ENCODE measurements around the gene TMEM138. TPM values are rescaled to one million over a fixed set of nuclear protein-coding genes. Genes with fewer than 3 reads are reported as not detected.

The TMEM138 gene
- total and polyA plus RNA-seq, 2 of the 13 experiments (the other 11 are each of a cell fraction or from before 2014, with no cell fraction given) = 43.5 to 61.0 TPM

DNA sequence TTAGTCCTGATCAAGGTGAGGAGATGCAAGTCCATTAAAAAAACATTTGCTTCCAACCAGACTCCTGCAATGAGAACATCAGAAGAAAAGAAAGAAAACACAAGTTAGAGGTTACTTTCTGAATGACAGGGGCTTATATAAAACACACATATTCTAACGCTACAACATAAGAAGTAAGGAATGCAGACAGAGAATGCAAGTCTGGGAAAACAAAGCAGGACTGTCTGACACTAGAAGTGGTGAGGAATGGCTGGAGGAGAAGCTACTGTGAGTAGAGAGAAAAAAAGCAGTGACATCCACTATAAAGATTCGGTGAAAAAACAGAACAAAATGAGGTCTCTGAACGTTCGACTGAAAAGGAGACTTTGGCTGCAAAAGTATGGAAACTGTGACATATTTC is 42.5 kb downstream of the TMEM138 start:
- WGBS (ENCODE audit: low lambda C conversion rate) = 98% methylated on average over 4 of the region's 4 CpGs
- peaks cover 36 to 64% of the 10 kb centered on the region in 2 experiments for H3K36me3 ChIP-seq (replicated peaks in 1 of 2; ENCODE audit: control insufficient read depth in 1 of 2, insufficient read depth in 2 of 2, low read length in 2 of 2)
- no peak overlapping the region for H3K4me2 ChIP-seq (ENCODE audit: low read depth, low read length)
- no peaks in the 10 kb centered on the region for H3K79me2 ChIP-seq (ENCODE audit: insufficient read depth, low read length)
- no peak for DNase-seq (ENCODE audit: low spot score)
- CTCF ChIA-PET (ENCODE audit: low intra/inter-chr PET ratio, low total read pairs) = no interaction called here
- no peaks in the 10 kb centered on the region for H4K20me1 ChIP-seq (ENCODE audit: insufficient read depth, low read length)
- intact Hi-C loops (cut with micrococcal nuclease; ENCODE audit: unreplicated experiment) = no loop called here
- TF ChIP-seq ARNT (IDR thresholded peaks at IDR 0.05) (no peak), ZNF430 (CRISPR knock-in tag; IDR thresholded peaks at IDR 0.05) (no peak), MAFG (CRISPR knock-in tag; IDR thresholded peaks at IDR 0.05) (no peak), NONO (IDR thresholded peaks at IDR 0.05) (no peak), NONO (CRISPR knock-in tag; conservative IDR thresholded peaks at IDR 0.05) (no peak), ZFP36L2 (CRISPR knock-in tag; IDR thresholded peaks at IDR 0.05) (no peak), KDM3A (CRISPR knock-in tag; IDR thresholded peaks at IDR 0.05; ENCODE audit: low read depth) (no peak), MED8 (CRISPR knock-in tag; IDR thresholded peaks at IDR 0.05; ENCODE audit: insufficient replicate concordance) (no peak), ZNF644 (CRISPR knock-in tag; IDR thresholded peaks at IDR 0.05; ENCODE audit: low read depth) (no peak), ZNF775 (CRISPR knock-in tag; IDR thresholded peaks at IDR 0.05; ENCODE audit: borderline replicate concordance) (no peak), GATAD1 (CRISPR knock-in tag; IDR thresholded peaks at IDR 0.05) (no peak)
- TF ChIP-seq, protein P1, sequence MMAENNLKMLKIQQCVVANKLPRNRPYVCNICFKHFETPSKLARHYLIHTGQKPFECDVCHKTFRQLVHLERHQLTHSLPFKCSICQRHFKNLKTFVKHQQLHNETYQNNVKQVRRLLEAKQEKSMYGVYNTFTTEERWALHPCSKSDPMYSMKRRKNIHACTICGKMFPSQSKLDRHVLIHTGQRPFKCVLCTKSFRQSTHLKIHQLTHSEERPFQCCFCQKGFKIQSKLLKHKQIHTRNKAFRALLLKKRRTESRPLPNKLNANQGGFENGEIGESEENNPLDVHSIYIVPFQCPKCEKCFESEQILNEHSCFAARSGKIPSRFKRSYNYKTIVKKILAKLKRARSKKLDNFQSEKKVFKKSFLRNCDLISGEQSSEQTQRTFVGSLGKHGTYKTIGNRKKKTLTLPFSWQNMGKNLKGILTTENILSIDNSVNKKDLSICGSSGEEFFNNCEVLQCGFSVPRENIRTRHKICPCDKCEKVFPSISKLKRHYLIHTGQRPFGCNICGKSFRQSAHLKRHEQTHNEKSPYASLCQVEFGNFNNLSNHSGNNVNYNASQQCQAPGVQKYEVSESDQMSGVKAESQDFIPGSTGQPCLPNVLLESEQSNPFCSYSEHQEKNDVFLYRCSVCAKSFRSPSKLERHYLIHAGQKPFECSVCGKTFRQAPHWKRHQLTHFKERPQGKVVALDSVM (CRISPR knock-in tag; IDR thresholded peaks at IDR 0.05) = no peak
- TF ChIP-seq, protein P2, sequence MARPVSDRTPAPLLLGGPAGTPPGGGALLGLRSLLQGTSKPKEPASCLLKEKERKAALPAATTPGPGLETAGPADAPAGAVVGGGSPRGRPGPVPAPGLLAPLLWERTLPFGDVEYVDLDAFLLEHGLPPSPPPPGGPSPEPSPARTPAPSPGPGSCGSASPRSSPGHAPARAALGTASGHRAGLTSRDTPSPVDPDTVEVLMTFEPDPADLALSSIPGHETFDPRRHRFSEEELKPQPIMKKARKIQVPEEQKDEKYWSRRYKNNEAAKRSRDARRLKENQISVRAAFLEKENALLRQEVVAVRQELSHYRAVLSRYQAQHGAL (CRISPR knock-in tag; IDR thresholded peaks at IDR 0.05; ENCODE audit: not compliant biosample characterization) = no peak
- TF ChIP-seq, protein P3, sequence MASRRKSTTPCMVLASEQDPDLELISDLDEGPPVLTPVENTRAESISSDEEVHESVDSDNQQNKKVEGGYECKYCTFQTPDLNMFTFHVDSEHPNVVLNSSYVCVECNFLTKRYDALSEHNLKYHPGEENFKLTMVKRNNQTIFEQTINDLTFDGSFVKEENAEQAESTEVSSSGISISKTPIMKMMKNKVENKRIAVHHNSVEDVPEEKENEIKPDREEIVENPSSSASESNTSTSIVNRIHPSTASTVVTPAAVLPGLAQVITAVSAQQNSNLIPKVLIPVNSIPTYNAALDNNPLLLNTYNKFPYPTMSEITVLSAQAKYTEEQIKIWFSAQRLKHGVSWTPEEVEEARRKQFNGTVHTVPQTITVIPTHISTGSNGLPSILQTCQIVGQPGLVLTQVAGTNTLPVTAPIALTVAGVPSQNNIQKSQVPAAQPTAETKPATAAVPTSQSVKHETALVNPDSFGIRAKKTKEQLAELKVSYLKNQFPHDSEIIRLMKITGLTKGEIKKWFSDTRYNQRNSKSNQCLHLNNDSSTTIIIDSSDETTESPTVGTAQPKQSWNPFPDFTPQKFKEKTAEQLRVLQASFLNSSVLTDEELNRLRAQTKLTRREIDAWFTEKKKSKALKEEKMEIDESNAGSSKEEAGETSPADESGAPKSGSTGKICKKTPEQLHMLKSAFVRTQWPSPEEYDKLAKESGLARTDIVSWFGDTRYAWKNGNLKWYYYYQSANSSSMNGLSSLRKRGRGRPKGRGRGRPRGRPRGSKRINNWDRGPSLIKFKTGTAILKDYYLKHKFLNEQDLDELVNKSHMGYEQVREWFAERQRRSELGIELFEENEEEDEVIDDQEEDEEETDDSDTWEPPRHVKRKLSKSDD (CRISPR knock-in tag; IDR thresholded peaks at IDR 0.05; ENCODE audit: low read depth) = no peak
- TF ChIP-seq, protein P4, sequence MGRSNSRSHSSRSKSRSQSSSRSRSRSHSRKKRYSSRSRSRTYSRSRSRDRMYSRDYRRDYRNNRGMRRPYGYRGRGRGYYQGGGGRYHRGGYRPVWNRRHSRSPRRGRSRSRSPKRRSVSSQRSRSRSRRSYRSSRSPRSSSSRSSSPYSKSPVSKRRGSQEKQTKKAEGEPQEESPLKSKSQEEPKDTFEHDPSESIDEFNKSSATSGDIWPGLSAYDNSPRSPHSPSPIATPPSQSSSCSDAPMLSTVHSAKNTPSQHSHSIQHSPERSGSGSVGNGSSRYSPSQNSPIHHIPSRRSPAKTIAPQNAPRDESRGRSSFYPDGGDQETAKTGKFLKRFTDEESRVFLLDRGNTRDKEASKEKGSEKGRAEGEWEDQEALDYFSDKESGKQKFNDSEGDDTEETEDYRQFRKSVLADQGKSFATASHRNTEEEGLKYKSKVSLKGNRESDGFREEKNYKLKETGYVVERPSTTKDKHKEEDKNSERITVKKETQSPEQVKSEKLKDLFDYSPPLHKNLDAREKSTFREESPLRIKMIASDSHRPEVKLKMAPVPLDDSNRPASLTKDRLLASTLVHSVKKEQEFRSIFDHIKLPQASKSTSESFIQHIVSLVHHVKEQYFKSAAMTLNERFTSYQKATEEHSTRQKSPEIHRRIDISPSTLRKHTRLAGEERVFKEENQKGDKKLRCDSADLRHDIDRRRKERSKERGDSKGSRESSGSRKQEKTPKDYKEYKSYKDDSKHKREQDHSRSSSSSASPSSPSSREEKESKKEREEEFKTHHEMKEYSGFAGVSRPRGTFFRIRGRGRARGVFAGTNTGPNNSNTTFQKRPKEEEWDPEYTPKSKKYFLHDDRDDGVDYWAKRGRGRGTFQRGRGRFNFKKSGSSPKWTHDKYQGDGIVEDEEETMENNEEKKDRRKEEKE (IDR thresholded peaks at IDR 0.05) = no peak
- no peak overlapping the region for H3K27ac ChIP-seq (ENCODE audit: extremely low read length, insufficient read depth, low read length)
- no peaks in the 10 kb centered on the region for H3K27me3 ChIP-seq (ENCODE audit: control insufficient read depth in 1 of 2, insufficient read depth in 2 of 2, low read length in 2 of 2)
- H2AFZ ChIP-seq (ENCODE audit: low read length) = no peak overlapping the region
- no TSS peak for BruUV-seq (replicated peaks)
- no peaks in the 10 kb centered on the region for H3K4me1 ChIP-seq (ENCODE audit: insufficient read depth, low read length)
- no peak for FAIRE-seq
- POLR2A ChIA-PET = no interaction called here
- no peaks in the 10 kb centered on the region for H3K9me3 ChIP-seq (ENCODE audit: low read length)
- in situ Hi-C loops (cut with HindIII; ENCODE audit: extremely low pct_ligation_motif_present, low pct_unique_long_range_greater_than_20kb) = no loop called here
- ATAC-seq = no peak
- H3K9ac ChIP-seq (ENCODE audit: insufficient read depth, low read depth, low read length) = no peak overlapping the region
- H3K4me3 ChIP-seq (replicated peaks in 1 of 3; ENCODE audit: insufficient read depth in 1 of 3, low read depth in 2 of 3, low read length in 3 of 3) = no peak overlapping the region
